Measurements from ENCODE around the gene CASP2.

The CASP2 gene

DNA sequence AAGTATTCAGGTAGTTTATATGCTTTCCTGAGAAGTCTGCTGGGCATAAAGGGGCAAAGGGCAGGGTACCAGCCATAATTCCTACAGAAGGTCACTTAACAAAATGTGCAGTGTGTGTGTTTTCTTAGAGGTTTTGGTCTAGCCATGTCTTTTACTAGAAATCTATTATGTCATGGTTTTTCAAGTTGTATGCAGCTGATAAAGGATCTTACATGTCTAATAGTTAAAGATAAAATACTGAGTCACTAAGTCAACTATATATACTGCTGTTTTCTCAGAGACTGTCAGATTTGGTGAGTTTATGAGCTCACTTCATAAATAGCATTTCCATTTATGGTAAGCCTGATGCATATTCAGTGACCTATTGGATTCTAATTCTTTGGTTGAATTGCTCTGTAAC lies 7.7 kb downstream of the CASP2 start:
- no peak for DNase-seq (ENCODE audit: low read depth in 2 of 2)

DNA sequence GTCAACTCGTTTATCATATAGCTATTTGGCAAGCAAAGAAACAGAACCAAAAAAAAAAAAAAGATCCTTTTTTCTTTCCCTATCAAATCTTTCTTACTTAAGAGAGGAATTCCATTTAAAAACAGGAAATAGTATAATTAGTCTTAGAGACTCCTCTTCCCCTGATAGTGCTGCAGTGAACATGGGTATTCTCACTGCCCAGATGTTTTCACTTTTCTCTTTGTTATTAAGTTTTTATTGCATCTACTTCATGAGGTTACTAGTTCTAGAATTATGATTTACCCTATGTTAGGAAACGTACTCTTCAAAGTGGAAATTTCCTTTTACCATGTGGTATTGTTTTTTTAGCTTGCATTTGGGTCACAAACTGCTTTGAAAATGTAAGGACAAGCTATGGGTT lies 8.5 kb downstream of the CASP2 start:
- DNase-seq (ENCODE audit: low read depth in 2 of 2): no peak

DNA sequence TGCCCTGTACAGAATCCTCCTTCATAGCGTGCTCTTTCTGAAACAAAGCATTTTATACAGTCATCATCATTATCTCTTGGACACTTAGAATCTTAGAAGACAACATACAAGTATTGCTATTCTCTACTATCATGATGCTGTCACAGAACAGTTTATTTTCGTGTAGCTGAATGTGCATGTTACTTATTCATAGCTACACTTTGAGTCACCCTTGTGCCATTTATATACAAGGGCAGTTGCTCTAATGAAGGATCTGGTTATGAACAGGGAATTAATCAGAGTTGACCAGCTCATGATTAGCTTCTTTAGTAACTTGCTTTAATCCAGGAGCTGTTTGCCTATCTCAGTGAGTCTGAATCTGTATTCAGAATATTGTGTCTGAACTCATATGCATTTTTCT lies 11.2 kb downstream of the CASP2 start:
- DNase-seq (ENCODE audit: low read depth in 2 of 2): no peak

DNA sequence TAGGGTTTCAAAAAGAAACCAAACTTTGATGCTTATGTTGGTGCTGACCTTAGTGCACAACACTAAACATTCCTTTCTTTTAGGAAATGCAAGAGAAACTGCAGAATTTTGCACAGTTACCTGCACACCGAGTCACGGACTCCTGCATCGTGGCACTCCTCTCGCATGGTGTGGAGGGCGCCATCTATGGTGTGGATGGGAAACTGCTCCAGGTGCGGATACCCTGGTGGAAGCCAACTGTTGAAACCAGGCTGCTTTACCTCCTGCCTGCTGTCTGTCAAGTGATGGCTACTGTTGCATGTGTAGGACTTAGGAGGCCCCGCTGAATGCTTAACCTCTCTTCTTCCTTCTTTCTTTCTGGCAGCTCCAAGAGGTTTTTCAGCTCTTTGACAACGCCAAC lies 11.7 kb downstream of the CASP2 start:
- DNase-seq (ENCODE audit: low read depth in 2 of 2): peak in 1 of 2 donors; percentile 29

DNA sequence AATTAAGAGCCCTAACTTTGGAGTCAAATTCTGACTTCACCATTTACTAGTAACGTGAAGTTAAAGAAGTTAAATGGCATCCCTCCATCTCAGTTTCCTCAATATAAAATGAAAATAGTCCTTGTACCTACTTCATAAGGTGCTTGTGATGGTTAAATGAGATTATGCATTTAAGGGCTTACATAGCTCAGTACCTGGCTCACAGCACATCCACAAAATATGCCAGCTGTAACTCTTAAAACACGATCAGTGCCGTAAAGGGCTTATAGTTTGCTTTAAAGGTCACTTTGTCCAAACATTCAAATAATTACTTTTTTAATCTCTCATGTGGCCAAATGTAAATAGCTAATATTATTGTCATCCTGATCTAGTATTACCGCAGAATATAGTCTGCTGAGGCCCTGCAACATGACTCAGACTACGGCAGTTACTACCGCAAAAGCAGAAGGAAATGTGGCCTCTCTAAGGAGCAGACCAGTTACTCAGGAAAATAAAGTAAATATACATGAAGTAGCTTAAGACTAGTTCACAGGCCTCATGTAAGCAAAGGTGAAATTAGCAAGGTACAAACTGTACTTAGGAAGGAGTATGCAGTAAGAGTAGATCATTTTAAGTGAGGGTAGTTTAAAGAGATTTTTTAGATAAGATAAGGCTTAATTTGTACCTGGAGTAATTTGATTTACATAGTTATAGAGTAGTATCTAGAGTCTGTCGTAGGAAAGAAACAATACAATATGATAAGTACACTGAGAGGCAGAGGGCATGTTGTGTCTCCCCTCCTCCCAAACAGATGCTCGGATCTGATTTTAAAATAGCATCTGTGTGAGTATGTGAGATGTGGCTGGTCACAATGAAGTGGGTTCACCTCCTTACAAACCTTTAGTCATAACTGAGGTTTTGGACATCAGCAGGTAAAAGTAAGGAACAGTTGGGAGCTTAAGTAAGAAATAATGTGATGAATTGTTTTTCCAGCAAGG lies 13.1 kb downstream of the CASP2 start:
- no peak for DNase-seq (ENCODE audit: low read depth in 2 of 2)

DNA sequence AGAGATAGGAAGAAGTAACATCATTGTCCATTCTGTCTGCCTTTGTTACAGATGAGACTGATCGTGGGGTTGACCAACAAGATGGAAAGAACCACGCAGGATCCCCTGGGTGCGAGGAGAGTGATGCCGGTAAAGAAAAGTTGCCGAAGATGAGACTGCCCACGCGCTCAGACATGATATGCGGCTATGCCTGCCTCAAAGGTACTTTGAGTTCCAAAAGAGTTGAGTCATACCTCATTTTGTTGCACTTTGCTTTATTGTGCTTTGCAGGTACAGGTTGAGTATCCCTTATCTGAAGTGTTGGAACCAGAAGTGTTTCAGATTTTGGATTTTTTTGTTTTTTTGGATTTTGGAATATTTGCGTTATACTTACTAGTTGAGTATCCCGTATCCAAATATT lies 15.6 kb downstream of the CASP2 start:
- no peak for DNase-seq (ENCODE audit: low read depth in 2 of 2)

DNA sequence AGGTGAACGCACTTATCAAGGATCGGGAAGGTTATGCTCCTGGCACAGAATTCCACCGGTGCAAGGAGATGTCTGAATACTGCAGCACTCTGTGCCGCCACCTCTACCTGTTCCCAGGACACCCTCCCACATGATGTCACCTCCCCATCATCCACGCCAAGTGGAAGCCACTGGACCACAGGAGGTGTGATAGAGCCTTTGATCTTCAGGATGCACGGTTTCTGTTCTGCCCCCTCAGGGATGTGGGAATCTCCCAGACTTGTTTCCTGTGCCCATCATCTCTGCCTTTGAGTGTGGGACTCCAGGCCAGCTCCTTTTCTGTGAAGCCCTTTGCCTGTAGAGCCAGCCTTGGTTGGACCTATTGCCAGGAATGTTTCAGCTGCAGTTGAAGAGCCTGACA lies 16.8 kb downstream of the CASP2 start:
- DNase-seq (ENCODE audit: low read depth in 2 of 2): no peak

- peak; percentile 47 to 65 for DNase-seq (ENCODE audit: low read depth in 2 of 2)
These were observed 17.4 kb downstream of the CASP2 start for GRCh38 chr7:143305423-143306070.

DNA sequence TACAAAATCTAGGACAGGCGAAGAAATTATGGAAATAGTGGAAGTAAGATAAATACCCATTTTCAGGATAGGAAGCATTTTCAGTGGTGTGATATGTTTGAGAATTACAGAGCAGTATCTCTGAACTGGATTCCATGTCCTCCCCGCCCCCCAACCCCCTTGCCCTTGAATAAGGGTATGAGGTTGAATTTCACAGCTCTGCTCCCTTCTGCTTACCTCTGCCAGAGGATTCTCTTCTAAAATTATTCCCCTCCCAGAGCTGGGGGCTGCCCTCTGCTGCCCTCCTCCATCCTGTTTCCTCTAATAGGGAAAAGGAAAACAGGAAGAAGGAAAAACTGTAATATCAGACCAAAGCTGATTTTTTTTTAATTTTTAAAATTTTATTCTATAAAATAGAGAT lies 20.5 kb downstream of the CASP2 start:
- no peak for DNase-seq (ENCODE audit: low read depth in 2 of 2)

- DNase-seq (ENCODE audit: low read depth in 2 of 2): no peak
These were observed 26.0 kb downstream of the CASP2 start for GRCh38 chr7:143314127-143314526.

GRCh38 chr7:143315776-143316175 lies 27.6 kb downstream of the CASP2 start, which contains the start of gene CLCN1:
Gene CLCN1 (plus strand): TSS chr7:143316111. CDS start chr7:143316213, 102 bp downstream.
- no peak for DNase-seq (ENCODE audit: low read depth in 2 of 2)

GRCh38 chr7:143316492-143316891 lies 28.3 kb downstream of the CASP2 start:
- no peak for DNase-seq (ENCODE audit: low read depth in 2 of 2)

DNA sequence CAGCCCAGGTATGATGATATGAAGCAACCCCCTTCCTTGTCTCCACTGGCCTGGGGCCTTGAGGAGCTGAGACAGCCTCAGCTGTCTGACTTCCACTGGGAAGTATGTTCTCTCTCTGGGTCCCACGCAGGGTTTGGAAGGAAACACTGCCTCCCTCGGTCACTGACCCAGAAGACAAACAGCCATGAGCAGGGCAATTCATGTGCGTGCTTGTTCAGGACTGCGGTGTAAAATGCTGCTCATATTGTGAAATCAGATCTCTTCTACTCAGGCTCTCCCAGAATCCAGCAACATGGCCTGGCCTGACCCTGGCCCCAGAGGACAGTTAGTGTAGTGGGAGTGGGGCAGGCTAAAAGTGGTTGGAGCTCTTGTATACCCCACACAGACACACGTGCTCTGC lies 30.5 kb downstream of the CASP2 start:
- DNase-seq (ENCODE audit: low read depth in 2 of 2): no peak

- no peak for DNase-seq (ENCODE audit: low read depth in 2 of 2)
These were observed 32.5 kb downstream of the CASP2 start for GRCh38 chr7:143320620-143321019.

GRCh38 chr7:143321242-143321641 lies 33.1 kb downstream of the CASP2 start:
- no peak for DNase-seq (ENCODE audit: low read depth in 2 of 2)

DNA sequence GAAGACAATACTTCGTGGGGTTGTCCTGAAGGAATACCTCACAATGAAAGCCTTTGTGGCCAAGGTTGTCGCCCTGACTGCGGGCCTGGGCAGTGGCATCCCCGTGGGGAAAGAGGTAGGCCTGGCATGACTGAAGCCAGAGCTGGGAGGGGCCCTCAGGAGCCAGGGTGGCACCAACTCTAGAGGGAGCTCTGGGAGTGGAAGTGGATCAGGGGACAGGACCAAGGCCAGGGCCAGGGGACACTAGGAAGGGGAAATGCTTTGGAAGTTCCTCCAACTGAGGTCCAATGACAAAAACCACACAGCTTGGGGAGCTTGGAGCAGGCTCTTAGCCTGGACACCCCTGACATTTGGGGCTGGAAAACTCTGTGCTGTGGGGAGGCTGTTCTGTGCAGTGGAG lies 33.6 kb downstream of the CASP2 start:
- DNase-seq (ENCODE audit: low read depth in 2 of 2): no peak

DNA sequence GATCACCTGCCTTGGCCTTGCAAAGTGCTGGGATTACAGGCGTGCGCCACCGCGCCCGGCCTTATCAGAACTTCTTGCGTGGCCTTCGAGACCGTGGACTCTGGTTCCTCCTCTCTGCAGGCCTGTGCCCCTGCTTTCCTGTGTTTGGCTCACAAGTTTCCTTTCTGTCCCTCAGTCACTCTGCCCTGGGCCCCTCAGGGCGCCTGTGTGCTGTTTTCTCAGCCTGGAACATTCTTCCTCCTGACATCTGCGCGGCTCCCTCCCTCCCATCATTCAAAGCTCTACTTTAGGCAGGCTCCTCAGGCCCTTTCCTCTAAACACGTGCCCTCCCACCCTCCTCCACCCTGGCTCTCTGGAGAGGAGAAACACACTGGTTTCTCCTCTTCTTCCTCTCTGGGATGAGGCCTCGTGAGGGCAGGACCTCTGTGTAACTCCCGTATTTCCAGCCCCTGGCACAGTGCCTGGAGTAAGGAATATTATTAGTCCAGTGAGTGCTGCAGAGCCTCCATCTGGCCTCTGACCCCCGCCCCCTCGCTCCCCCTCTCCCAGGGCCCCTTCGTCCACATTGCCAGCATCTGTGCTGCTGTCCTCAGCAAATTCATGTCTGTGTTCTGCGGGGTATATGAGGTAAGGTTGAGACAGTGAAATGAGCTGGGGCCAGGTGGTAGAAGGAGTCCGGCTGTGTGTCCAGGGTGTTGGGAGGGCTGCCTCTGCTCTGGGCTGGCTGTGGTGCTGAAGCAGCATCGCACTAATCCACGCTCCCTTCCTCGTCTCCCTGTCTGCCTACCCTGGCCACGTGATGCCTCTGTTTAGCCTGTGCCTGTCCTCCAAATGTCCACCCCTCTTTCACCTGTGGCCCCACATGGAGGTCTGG lies 34.8 kb downstream of the CASP2 start:
- no peak for DNase-seq (ENCODE audit: low read depth in 2 of 2)

DNA sequence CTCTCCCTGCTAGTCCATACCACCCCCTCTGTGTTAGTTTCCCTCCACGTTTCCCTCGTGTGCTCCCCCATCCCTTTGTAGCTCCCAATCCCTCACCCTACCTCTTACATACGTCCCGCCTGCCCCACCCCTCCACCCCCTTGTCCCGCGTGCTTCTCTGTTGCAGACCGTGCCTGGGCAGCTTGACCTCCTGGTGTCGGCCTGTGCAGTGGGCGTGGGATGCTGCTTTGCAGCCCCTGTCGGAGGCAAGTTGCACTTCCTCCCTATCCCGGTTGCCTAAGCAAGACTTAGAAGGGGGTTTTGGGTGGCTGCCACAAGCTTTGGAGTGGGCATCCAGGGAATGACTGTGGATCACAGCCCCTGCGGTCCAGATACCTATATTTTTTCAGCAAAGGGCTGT lies 35.5 kb downstream of the CASP2 start:
- DNase-seq (ENCODE audit: low read depth in 2 of 2): no peak

GRCh38 chr7:143325240-143325639 lies 37.1 kb downstream of the CASP2 start:
- no peak for DNase-seq (ENCODE audit: low read depth in 2 of 2)

DNA sequence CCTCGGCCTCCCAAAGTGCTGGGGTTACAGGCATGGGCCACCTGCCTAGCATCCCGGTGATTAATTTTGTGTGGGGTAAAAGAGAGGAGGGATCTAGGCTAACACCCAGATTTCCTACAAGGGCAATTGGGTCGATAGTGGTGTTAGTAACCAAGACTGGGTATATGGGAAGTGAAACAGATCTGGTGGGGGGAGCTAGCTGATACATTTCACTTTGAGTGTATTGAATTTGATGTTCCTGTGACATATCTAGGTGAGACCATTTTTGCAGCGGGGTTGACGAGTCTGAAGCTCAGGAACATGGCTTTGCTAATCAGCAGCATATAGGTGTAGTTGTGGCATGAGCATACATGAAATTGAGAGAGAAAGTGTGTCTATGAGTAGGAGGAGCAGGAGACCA lies 39.8 kb downstream of the CASP2 start:
- no peak for DNase-seq (ENCODE audit: low read depth in 2 of 2)

GRCh38 chr7:143329471-143330170 lies 41.5 kb downstream of the CASP2 start:
- DNase-seq (ENCODE audit: low read depth in 2 of 2): no peak
